Endothelial cell of umbilical vein (primary cell): ENCODE measurements around the gene RAD50. TPM values are rescaled to one million over a fixed set of nuclear protein-coding genes. Genes with fewer than 3 reads are reported as not detected.

ENCODE experiments used
- BruUV-seq: library from RNA; stranded (reverse); fragments of 400-500 nt; replicated peaks from 2 replicates; lab custom pipeline; 2021; lab: Mats Ljungman, UMichigan
- CTCF ChIA-PET: fragments of 300-600, 350-600 bp; sonication (Branson Sonifier 250); formaldehyde crosslinking; loops from one replicate; lab custom pipeline; 2021; ENCODE audit warnings: antibody characterized with exemption, inconsistent platforms; lab: Charles Lee
- POLR2A ChIA-PET: fragments of 300-600, 350-600 bp; sonication (Branson Sonifier 250); formaldehyde crosslinking; loops from one replicate; lab custom pipeline; 2021; ENCODE audit warnings: antibody characterized with exemption, inconsistent platforms; lab: Charles Lee
- DNase-seq: peaks from one replicate; pipeline ENCODE4 v3.0.0-alpha.2; 2011; ENCODE audit warnings: low read depth, low spot score
- FAIRE-seq: peaks from 2 replicates; lab custom pipeline; 2011; peaks lifted over from hg19 to GRCh38; lab: Jason Lieb, UNC
- H2AFZ ChIP-seq: 2 replicates; pipeline ENCODE4 v1.6.0; 2012; ENCODE audit warnings: low read depth, low read length, control low read depth, inconsistent platforms
- H3K27ac ChIP-seq: 2 replicates; pipeline ENCODE4 v1.5.1; 2011; ENCODE audit warnings: low read depth, mild to moderate bottlenecking, control low read depth, low read length, moderate library complexity; ENCODE audit not compliant: insufficient read depth
- H3K27me3 ChIP-seq, 2 experiments: 2 replicates each; pipeline versions ENCODE4 v1.6.0 to v1.6.1; 2011; ENCODE audit warnings: low read length in 2 of 2, mixed read lengths in 1 of 2; ENCODE audit not compliant: control insufficient read depth in 2 of 2, insufficient read depth in 2 of 2
- H3K36me3 ChIP-seq, 2 experiments: 2 replicates in 1 of 2; 3 replicates in 1 of 2; pipeline ENCODE4 v1.5.1; 2011; ENCODE audit warnings: low read length in 2 of 2, mild to moderate bottlenecking in 1 of 2, moderate library complexity in 1 of 2; ENCODE audit not compliant: control insufficient read depth in 2 of 2, insufficient read depth in 2 of 2; ENCODE audit errors: extremely low read depth in 1 of 2
- H3K4me1 ChIP-seq: 3 replicates; pipeline ENCODE4 v1.5.1; 2011; ENCODE audit warnings: mild to moderate bottlenecking, low read length; ENCODE audit not compliant: control insufficient read depth, insufficient read depth; ENCODE audit errors: extremely low read depth
- H3K4me2 ChIP-seq: 2 replicates; pipeline ENCODE4 v1.6.1; 2011; ENCODE audit warnings: low read length, control low read depth, mixed read lengths; ENCODE audit not compliant: insufficient read depth
- H3K4me3 ChIP-seq, 3 experiments: fragments of 200-600 bp in 1 of 3; sonication (generic), shearing (Covaris generic) in 1 of 3; replicated peaks in 1 of 3; 2 replicates each; pipeline ENCODE4 v1.5.1; 2011 to 2016; ENCODE audit warnings: control low read depth in 3 of 3, low read length in 3 of 3, mild to moderate bottlenecking in 2 of 3, inconsistent platforms in 1 of 3, low read depth in 1 of 3, moderate library complexity in 1 of 3; ENCODE audit not compliant: insufficient read depth in 1 of 3
- H3K79me2 ChIP-seq: 2 replicates; pipeline ENCODE4 v1.6.0; 2012; ENCODE audit warnings: low read length, inconsistent platforms; ENCODE audit not compliant: control insufficient read depth, insufficient read depth
- H3K9ac ChIP-seq: replicated peaks from 2 replicates; pipeline ENCODE3; 2011; ENCODE audit warnings: low read length, control low read depth; ENCODE audit not compliant: insufficient read depth; ENCODE audit errors: extremely low read depth
- H3K9me1 ChIP-seq: replicated peaks from 3 replicates; pipeline ENCODE4 v1.6.0; 2011; ENCODE audit warnings: mild to moderate bottlenecking, low read length; ENCODE audit not compliant: control insufficient read depth, insufficient read depth; ENCODE audit errors: extremely low read depth
- H3K9me3 ChIP-seq: replicated peaks from 2 replicates; pipeline ENCODE4 v1.5.1; 2012; ENCODE audit warnings: low read length, inconsistent platforms; ENCODE audit not compliant: control insufficient read depth, insufficient read depth
- H4K20me1 ChIP-seq: replicated peaks from 2 replicates; pipeline ENCODE3; 2011; ENCODE audit warnings: mild to moderate bottlenecking, low read length; ENCODE audit not compliant: control insufficient read depth, insufficient read depth; ENCODE audit errors: extremely low read depth
- EZH2 ChIP-seq: IDR thresholded peaks from 2 replicates; pipeline ENCODE4 v1.6.1; 2012; ENCODE audit warnings: borderline replicate concordance, low read depth, mild to moderate bottlenecking, moderate library complexity, low read length, inconsistent platforms; ENCODE audit not compliant: severe bottlenecking
- FOS ChIP-seq: IDR thresholded peaks from 2 replicates; pipeline ENCODE4 v1.6.1; 2011; ENCODE audit warnings: mild to moderate bottlenecking, low read length, moderate library complexity, borderline replicate concordance; ENCODE audit not compliant: insufficient read depth
- GATA2 ChIP-seq: IDR thresholded peaks from 2 replicates; pipeline ENCODE4 v1.7.0; 2011; ENCODE audit warnings: low read depth, mild to moderate bottlenecking, moderate library complexity, mixed read lengths, low read length; ENCODE audit not compliant: insufficient read length, insufficient read depth
- JUN ChIP-seq: IDR thresholded peaks from 2 replicates; pipeline ENCODE4 v1.6.1; 2011; ENCODE audit warnings: borderline replicate concordance, low read depth; ENCODE audit not compliant: insufficient read length, insufficient read depth
- MYC ChIP-seq: IDR thresholded peaks from one replicate; pipeline ENCODE4 v1.6.1; 2011; ENCODE audit warnings: mild to moderate bottlenecking, low read depth, low read length
- POLR2A ChIP-seq: IDR thresholded peaks from 2 replicates; pipeline ENCODE4 v1.6.1; 2012; ENCODE audit warnings: low read depth, mild to moderate bottlenecking, control low read depth, low read length
- POLR2AphosphoS5 ChIP-seq: IDR thresholded peaks from 2 replicates; pipeline ENCODE4 v1.6.1; 2012; ENCODE audit warnings: low read depth, mild to moderate bottlenecking, control low read depth, low read length, moderate library complexity; ENCODE audit not compliant: insufficient read depth
- dilution Hi-C: fragments of 300-500 bp; cut with MboI; formaldehyde crosslinking; loops from one replicate; pipeline ENCODE4 v1.15.0; 2019; ENCODE audit warnings: low sequenced_read_pairs; ENCODE audit not compliant: extremely low pct_ligation_motif_present
- intact Hi-C: fragments of 100-400 bp; cut with micrococcal nuclease; formaldehyde crosslinking; loops from one replicate; pipeline ENCODE4 v1.10.0; 2022
- polyA plus RNA-seq, 4 experiments: library from polyadenylated mRNA; depleted of rRNA in 3 of 4; stranded (reverse) in 3 of 4; unstranded in 1 of 4; fragments of >200 nt; gene quantifications; 2 replicates each; pipeline versions ENCODE4 v1.2.1 to v1.2.3, GENCODE V29; 2011 to 2012; ENCODE audit warnings: missing spikeins in 1 of 4
- total RNA-seq: library from RNA; stranded (reverse); gene quantifications from 2 replicates; pipeline ENCODE4 v1.2.3, GENCODE V29; 2021
- TF ChIP-seq, protein P1 (sequence below): IDR thresholded peaks from 2 replicates; pipeline ENCODE4 v1.6.1; 2011; ENCODE audit not compliant: insufficient read depth, insufficient read length
- TF ChIP-seq, protein P2 (sequence below), 2 donors: IDR thresholded peaks; 1 replicate in 1 of 2; 2 replicates in 1 of 2; pipeline ENCODE4 v1.5.1; 2011; ENCODE audit warnings: low read length in 2 of 2, mild to moderate bottlenecking in 2 of 2, moderate library complexity in 2 of 2, control low read depth in 1 of 2, inconsistent platforms in 1 of 2, low read depth in 1 of 2; ENCODE audit not compliant: insufficient read depth in 1 of 2; ENCODE audit errors: extremely low read depth in 1 of 2

Gene RAD50
- total and polyA plus RNA-seq, 2 donors (not counting 3 experiments of a cell fraction or from before 2014, with no cell fraction given): 6.1 to 20.4 TPM

GRCh38 chr5:132679166-132679565 lies 122.4 kb downstream of the RAD50 start:
- CTCF ChIA-PET: interaction anchor here (1.0 kb wide), 1 partner anchor 49 kb away, joined by 3 read pairs; no protein-coding TSS in a partner anchor
- intact Hi-C loops: no loop called here
- Histone ChIP-seq H3K36me3 (no peaks in the 10 kb centered on the region), H4K20me1 (no peaks in the 10 kb centered on the region), H3K27ac (no peak overlapping the region), H3K9me1 (no peaks in the 10 kb centered on the region), H3K9ac (no peak overlapping the region), H2AFZ (no peak overlapping the region), H3K4me1 (peaks cover 12% of the 10 kb centered on the region), H3K27me3 (no peaks in the 10 kb centered on the region), H3K4me3 (no peak overlapping the region), H3K9me3 (no peaks in the 10 kb centered on the region), H3K79me2 (no peaks in the 10 kb centered on the region), H3K4me2 (no peak overlapping the region)
- BruUV-seq: no TSS peak
- dilution Hi-C loops: no loop called here
- POLR2A ChIA-PET: no interaction called here
- TF ChIP-seq POLR2A: no peak
- no peak for TF ChIP-seq GATA2
- TF ChIP-seq EZH2: no peak
- no peak for TF ChIP-seq FOS
- no peak for TF ChIP-seq MYC
- TF ChIP-seq POLR2AphosphoS5: no peak
- no peak for TF ChIP-seq JUN
- TF ChIP-seq, protein P1, sequence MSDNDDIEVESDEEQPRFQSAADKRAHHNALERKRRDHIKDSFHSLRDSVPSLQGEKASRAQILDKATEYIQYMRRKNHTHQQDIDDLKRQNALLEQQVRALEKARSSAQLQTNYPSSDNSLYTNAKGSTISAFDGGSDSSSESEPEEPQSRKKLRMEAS: no peak
- TF ChIP-seq, protein P2, sequence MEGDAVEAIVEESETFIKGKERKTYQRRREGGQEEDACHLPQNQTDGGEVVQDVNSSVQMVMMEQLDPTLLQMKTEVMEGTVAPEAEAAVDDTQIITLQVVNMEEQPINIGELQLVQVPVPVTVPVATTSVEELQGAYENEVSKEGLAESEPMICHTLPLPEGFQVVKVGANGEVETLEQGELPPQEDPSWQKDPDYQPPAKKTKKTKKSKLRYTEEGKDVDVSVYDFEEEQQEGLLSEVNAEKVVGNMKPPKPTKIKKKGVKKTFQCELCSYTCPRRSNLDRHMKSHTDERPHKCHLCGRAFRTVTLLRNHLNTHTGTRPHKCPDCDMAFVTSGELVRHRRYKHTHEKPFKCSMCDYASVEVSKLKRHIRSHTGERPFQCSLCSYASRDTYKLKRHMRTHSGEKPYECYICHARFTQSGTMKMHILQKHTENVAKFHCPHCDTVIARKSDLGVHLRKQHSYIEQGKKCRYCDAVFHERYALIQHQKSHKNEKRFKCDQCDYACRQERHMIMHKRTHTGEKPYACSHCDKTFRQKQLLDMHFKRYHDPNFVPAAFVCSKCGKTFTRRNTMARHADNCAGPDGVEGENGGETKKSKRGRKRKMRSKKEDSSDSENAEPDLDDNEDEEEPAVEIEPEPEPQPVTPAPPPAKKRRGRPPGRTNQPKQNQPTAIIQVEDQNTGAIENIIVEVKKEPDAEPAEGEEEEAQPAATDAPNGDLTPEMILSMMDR (IDR thresholded peaks at IDR 0.05; ENCODE audit: extremely low read depth in 1 of 2, insufficient read depth in 1 of 2, low read depth in 1 of 2, low read length in 2 of 2): no peak
- no peak for DNase-seq
- no peak for FAIRE-seq
